SK-N-SH (cell line): ENCODE data around the gene NEGR1.

Experiments used
- CTCF ChIP-seq: fragments of 200-600 bp; sonication (generic); IDR thresholded peaks from 2 replicates; pipeline ENCODE4 v1.6.1; 2017; ENCODE audit warnings: antibody characterized with exemption, mild to moderate bottlenecking, moderate library complexity
- EZH2phosphoT487 ChIP-seq: fragments of 200-600 bp; sonication (generic); IDR thresholded peaks from 2 replicates; pipeline ENCODE4 v1.6.1; 2017; ENCODE audit warnings: low read depth, mixed run types, mild to moderate bottlenecking, antibody characterized with exemption, moderate library complexity, borderline replicate concordance
- FOXM1 ChIP-seq: IDR thresholded peaks from 2 replicates; pipeline ENCODE4 v1.4.0; 2012; ENCODE audit warnings: low read depth, mild to moderate bottlenecking
- RCOR1 ChIP-seq: fragments of 150-350 bp; IDR thresholded peaks from 2 replicates; pipeline ENCODE4 v1.6.1; 2017; ENCODE audit warnings: antibody characterized with exemption, low read length
- SIN3A ChIP-seq: IDR thresholded peaks from 2 replicates; pipeline ENCODE4 v1.6.1; 2012; ENCODE audit warnings: low read depth, mild to moderate bottlenecking, low read length, moderate library complexity, borderline replicate concordance
- ZBTB33 ChIP-seq: IDR thresholded peaks from 2 replicates; pipeline ENCODE4 v1.4.0; 2012; ENCODE audit warnings: low read depth, borderline replicate concordance

- TF ChIP-seq CTCF: no peak
- no peak for TF ChIP-seq RCOR1
- TF ChIP-seq ZBTB33: no peak
- no peak for TF ChIP-seq SIN3A
- no peak for TF ChIP-seq EZH2phosphoT487
- TF ChIP-seq FOXM1: no peak
Observed at GRCh38 chr1:71377886-71378285, 904.5 kb downstream of the NEGR1 start.
